GM12874 (cell line): ENCODE results near the gene RTRAF.

Experiments used
- TF ChIP-seq, protein P1 (sequence below): IDR thresholded peaks from 2 replicates; pipeline ENCODE4 v1.5.1; 2011; ENCODE audit warnings: low read depth, mild to moderate bottlenecking, control low read depth, low read length, moderate library complexity; ENCODE audit not compliant: insufficient read depth

RTRAF gene

DNA sequence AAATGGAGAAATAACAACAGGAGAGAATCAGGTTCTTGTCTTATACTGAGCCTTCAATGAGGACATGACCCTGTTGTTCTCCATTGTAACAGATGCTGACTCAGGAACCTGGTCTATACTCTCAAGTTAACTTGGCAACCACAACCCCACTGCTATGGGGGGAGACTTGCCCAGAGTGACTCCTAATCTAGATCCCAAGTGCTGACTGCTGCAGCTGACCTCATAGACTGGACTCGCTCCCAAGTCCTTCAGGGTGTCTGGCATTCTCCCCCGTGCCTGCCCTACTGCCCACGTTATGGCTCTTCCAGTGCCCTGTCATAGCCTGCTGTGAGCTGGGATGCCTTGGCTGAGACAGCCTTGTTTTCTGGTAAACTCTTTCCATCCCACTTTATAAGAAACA, 42.4 kb downstream of the RTRAF start:
- TF ChIP-seq, protein P1, sequence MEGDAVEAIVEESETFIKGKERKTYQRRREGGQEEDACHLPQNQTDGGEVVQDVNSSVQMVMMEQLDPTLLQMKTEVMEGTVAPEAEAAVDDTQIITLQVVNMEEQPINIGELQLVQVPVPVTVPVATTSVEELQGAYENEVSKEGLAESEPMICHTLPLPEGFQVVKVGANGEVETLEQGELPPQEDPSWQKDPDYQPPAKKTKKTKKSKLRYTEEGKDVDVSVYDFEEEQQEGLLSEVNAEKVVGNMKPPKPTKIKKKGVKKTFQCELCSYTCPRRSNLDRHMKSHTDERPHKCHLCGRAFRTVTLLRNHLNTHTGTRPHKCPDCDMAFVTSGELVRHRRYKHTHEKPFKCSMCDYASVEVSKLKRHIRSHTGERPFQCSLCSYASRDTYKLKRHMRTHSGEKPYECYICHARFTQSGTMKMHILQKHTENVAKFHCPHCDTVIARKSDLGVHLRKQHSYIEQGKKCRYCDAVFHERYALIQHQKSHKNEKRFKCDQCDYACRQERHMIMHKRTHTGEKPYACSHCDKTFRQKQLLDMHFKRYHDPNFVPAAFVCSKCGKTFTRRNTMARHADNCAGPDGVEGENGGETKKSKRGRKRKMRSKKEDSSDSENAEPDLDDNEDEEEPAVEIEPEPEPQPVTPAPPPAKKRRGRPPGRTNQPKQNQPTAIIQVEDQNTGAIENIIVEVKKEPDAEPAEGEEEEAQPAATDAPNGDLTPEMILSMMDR: no peak

DNA sequence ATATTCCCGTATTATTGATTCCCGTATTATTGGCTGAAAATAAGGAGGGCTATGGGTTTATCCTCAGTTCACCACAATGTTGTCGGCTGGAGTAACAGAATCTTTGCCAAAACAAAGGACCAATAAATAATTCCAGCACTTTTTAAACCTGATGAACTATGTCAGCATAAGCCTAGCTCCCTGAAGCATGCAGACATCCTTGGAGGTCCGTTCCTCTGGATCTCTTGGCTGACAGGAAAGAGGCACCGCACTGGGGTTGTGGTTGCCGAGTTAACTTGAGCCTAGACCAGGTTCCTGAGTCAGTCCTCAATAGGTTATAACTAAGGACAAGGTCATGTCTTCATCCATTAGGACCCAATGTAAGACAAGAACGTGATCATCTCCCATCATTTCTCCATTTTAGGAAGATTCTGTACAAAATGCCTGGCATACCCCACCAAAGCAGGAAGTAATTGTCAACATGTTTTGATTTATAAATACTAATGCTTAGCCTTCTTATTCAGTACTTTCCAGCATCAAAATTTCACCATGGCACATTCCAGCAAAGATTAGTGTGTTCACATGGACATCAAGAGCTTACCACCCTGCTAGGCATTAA, 43.0 kb downstream of the RTRAF start:
- TF ChIP-seq, protein P1: no peak

DNA sequence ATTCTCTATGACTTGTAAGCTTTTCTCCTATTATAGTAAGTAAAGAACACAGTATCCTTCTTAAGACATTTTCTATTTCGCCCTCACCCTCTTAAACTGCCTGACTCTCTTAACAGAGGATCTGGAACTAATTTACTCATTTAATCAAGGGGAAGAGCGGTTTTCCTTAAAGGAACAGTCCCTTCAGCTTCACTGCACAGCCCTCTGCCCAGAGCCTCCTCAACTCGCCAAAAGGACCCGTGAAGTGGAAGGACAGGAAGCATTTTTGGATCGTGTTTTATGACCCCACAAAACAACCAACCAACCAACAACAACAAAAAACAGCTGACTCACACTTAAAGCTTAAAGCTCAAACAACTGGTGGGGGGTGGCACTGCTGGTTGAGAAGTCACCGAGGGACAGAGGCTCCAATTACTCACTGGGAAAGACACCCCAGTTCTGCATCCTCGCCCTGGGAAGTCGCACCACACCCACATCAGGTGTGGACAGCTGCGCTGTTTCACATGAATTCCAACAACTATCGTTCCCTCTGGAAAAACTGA, 43.8 kb downstream of the RTRAF start:
- TF ChIP-seq, protein P1: no peak

DNA sequence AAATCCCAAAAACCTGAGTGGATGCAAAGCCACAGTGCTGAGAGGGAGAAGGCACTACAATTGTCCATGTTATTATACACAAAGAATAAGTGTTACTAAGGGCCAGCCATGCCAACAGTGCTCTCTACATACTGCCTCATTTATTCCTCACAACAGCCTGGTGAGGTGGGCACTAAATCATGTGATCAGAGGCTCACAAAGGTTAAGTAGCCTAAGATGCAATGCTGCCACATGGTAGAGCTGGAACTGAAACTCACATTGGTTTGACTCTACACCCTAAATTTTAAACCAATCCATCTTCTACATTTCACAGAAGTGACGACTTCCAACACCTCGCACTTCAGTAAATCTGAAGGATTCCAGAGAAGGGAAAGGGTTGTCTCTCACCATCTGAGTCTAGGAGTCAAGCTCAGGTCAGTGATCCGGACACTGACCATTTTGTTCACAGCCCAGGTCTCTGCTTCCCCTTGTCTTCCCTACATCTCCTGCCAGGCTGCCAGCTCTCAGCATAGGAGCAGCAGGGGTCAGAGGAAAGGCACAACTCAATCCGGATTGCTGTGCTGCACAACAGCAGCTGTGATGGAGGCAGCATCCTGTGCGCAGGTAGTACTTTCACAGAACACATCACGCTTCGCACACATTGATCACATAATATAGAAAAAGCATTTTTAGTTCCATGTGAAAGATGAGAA, 49.9 kb downstream of the RTRAF start:
- TF ChIP-seq, protein P1: no peak

DNA sequence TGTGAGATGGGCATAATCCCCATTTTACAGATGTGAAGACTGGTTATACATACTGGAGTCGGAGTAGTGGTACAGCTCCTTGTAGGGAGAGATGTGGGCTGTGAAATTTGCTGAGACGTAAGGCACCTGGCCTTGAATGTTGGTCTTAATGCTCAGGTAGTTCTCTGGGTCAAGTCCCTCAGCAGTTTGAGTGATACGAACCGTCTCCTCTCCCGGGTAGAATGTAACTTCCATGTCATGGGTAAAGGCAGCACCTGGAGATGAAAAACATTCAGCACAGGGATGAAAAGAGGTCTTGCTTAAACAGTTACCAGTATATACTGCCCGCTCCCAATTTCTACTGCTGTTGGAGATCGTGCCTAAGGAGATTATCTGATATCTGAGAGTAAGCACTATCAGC, 51.3 kb downstream of the RTRAF start:
- TF ChIP-seq, protein P1: no peak

DNA sequence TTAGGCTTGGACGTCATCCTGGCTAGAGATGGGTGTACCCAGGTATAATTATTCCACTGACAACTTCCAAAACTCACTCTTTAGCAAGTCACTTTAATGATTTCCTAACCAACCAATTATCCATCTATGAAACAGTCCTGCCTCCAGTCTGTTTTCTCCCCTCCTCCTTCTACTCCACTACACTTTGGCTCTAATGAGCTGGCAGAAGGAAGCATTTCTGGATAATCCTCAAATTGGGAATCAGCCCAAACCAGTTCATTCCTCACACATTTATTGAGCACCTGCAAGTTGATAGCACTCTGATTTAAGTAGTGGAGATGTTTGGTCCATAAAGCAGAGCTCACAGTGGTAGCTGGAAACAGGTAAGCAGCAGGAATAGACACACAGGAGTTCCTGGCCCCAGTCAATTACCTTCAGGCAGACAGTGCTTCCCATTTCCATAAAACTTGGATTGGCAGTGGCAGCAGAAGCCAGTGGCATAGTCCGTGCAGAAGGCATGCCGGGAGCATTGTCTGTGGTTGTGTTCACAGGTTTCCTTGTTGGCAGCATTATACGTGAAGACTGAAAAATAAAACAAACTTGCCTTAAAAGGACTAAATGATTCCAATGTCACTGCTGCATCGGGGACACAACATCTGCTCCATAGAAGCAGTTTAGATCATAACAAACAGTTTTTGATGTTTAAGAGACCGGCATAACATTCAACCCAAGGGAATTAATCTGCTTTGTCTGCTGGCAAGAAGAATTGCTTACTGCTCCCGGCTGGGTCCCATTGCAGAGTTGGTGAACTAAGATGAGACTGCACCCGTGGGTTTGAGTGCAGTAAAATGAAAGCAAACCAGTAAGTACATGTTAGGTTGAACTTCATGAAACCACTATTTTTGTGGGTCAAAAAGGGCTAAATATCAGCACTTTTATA, 53.3 kb downstream of the RTRAF start:
- TF ChIP-seq, protein P1: no peak

DNA sequence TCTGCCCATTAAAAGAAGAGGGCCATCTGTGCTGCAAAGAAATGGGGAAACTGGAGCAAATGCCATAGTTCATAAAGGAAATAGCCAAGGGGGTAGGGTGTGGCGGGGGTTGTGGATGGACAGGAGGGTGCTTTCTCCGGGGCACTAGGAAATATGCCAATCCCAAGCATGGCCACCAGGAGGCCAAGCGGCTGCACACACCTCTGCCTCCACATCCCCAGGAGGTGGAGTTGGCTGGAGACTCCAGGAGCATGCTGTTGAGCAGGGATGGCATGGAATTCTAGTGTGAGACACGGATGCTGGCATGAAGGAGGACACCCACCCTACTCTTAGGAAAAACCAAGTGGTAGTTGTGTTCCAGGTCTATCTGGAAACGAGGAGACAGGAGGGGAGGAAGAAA, 54.3 kb downstream of the RTRAF start:
- TF ChIP-seq, protein P1: peak; percentile 79
